Measurements from ENCODE around the gene LARP1.
A peak's percentile ranks its signal among the peaks of the same experiment; 100 is the strongest.
"Not testable (repeated sequence)": the region's sequence is repeated elsewhere in the genome, so short reads cannot be mapped to it uniquely, and the experiment has no call there.

The LARP1 gene

GRCh38 chr5:154723740-154724505, 31.3 kb upstream of the LARP1 start:
- no peak overlapping the region for H3K4me3 ChIP-seq (ENCODE audit: low read length)
- TF ChIP-seq, protein P1, sequence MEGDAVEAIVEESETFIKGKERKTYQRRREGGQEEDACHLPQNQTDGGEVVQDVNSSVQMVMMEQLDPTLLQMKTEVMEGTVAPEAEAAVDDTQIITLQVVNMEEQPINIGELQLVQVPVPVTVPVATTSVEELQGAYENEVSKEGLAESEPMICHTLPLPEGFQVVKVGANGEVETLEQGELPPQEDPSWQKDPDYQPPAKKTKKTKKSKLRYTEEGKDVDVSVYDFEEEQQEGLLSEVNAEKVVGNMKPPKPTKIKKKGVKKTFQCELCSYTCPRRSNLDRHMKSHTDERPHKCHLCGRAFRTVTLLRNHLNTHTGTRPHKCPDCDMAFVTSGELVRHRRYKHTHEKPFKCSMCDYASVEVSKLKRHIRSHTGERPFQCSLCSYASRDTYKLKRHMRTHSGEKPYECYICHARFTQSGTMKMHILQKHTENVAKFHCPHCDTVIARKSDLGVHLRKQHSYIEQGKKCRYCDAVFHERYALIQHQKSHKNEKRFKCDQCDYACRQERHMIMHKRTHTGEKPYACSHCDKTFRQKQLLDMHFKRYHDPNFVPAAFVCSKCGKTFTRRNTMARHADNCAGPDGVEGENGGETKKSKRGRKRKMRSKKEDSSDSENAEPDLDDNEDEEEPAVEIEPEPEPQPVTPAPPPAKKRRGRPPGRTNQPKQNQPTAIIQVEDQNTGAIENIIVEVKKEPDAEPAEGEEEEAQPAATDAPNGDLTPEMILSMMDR (conservative IDR thresholded peaks at IDR 0.05; ENCODE audit: low read length): no peak
- peak; percentile 39 for DNase-seq (ENCODE audit: low read depth)

DNA sequence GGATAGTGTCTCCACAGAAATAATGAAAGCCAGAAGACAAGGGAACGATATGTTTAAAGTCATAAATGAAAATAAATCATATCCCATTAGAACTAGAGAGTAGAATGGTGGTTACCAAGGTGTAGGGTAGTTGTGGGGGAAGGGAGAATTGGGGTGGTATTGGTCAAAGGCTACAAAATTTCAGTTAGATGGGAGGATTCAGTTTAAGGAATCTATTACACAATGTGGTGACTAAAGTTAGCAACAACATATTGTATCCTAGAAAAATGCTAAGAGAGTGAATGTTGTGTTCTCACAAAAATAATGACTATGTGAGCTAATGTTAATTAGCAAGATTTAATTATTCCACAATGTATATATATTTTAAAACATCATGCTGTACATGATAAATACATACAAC, 27.8 kb upstream of the LARP1 start:
- TF ChIP-seq, protein P1 (conservative IDR thresholded peaks at IDR 0.05; ENCODE audit: low read length): no peak
- no peak overlapping the region for H3K4me3 ChIP-seq (ENCODE audit: low read length)
- DNase-seq (ENCODE audit: low read depth): no peak

DNA sequence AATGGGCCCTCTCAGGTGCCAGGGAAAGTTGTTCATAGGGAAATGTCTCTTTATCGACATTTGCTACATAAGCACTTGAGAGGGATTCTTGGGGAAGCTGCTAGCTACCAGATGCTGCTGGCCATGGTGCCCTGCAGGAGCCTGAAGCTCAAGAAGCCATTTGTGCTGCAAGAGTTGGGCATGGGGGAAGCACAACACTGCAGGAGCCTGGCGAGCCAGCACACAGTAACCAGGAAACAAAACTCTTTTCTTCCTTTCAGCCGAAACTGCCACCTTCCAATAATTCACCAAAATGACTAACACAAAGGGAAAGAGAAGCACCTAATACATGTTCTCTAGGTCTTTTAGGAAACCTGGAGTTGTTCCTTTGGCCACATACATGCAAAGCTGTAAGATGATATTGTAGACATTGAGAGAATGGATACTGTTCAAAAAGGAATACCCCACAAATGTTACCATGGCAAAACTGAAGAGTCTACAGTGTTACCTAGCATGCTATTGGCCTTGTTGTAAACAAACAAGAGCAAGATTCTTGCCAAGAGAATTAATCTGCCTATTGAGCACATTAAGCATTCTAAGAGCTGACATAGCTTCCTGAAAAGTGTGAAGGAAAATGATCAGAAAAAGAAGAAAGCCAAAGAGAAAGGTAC, 26.1 kb upstream of the LARP1 start:
- TF ChIP-seq, protein P1 (conservative IDR thresholded peaks at IDR 0.05; ENCODE audit: low read length): no peak
- no peak for DNase-seq (ENCODE audit: low read depth)
- H3K4me3 ChIP-seq (ENCODE audit: low read length): no peak overlapping the region

DNA sequence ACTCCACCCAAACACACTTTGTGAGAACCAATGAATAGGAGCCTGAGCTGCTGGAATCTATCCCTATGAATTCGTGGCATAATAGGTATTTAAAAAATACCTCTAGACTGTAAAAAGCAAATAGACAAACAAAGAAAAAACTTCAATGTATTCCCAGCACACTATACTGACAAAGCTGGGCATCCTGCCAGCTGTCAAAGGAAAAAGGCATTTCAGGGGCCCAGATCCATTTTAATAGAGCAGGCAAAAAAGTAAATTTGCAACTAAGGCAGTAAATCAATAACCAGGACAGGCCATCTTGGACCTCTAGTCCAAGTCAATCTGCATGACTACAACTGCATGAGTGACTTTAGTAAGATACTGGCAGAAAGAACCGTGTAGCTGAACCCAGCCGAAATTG, 25.6 kb upstream of the LARP1 start:
- H3K4me3 ChIP-seq (ENCODE audit: low read length): no peak overlapping the region
- TF ChIP-seq, protein P1 (conservative IDR thresholded peaks at IDR 0.05; ENCODE audit: low read length): no peak
- DNase-seq (ENCODE audit: low read depth): no peak

DNA sequence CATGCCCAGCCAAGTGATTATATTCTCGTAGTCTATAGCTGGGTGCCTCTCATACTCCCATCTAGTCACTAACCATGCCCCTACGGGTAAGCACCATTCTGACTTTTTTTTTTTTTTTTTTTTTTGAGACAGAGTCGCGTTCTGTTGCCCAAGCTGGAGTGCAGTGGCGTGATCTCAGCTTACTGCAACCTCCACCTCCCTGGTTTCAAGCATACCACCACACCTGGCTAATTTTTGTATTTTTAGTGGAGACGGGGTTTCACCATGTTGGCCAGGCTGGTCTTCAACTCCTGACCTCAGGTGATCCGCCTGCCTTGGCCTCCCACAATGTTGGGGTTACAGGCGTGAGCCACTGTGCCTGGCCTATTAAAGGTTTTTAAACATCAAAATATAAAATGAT, 24.4 kb upstream of the LARP1 start:
- H3K4me3 ChIP-seq (ENCODE audit: low read length); DNase-seq (ENCODE audit: low read depth): not testable (repeated sequence)

- DNase-seq (ENCODE audit: low read depth): no peak
- TF ChIP-seq, protein P1 (conservative IDR thresholded peaks at IDR 0.05; ENCODE audit: low read length): no peak
Measured at GRCh38 chr5:154732212-154732611, 23.0 kb upstream of the LARP1 start.

GRCh38 chr5:154734370-154735248, 20.6 kb upstream of the LARP1 start:
- no peak for DNase-seq (ENCODE audit: low read depth)
- H3K4me3 ChIP-seq (ENCODE audit: low read length): no peak overlapping the region
- TF ChIP-seq, protein P1 (conservative IDR thresholded peaks at IDR 0.05; ENCODE audit: low read length): no peak

More at GRCh38 chr5:154732212-154732611, 23.0 kb upstream of the LARP1 start:
- H3K4me3 ChIP-seq (ENCODE audit: low read length): no peak overlapping the region

GRCh38 chr5:154735362-154735761, 19.8 kb upstream of the LARP1 start:
- DNase-seq (ENCODE audit: low read depth); H3K4me3 ChIP-seq (ENCODE audit: low read length): not testable (repeated sequence)

DNA sequence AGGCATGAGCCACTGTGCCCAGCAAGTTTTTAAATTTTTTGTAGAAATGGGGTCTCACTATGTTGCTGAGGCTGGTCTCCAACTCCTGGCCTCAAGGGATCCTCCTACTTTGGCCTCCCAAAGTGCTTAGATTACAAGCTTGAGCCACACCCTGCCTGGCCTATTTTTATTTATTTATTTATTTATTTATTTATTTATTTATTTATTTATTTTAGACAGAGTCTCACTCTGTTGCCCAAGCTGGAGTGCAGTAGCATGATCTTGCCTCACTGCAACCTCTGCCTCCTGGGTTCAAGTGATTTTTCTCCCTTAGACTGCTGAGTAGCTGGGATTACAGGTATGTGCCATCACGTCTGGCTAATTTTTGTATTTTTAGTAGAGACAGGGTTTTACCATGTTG, 18.8 kb upstream of the LARP1 start:
- DNase-seq (ENCODE audit: low read depth); H3K4me3 ChIP-seq (ENCODE audit: low read length): not testable (repeated sequence)
